HepG2 (cell line): ENCODE measurements around the gene SH2D3A.

ENCODE experiments used
- CTCF ChIP-seq: sonication (generic); formaldehyde crosslinking; IDR thresholded peaks from 2 replicates; pipeline ENCODE4 v1.5.0; 2020; ENCODE audit warnings: mild to moderate bottlenecking, missing genetic modification reagents, moderate library complexity
- DR1 ChIP-seq: sonication (generic); formaldehyde crosslinking; IDR thresholded peaks from 2 replicates; pipeline ENCODE4 v1.8.0; 2021; ENCODE audit warnings: mild to moderate bottlenecking, missing genetic modification reagents, inconsistent platforms
- MAFF ChIP-seq: IDR thresholded peaks from 2 replicates; pipeline ENCODE4 v1.6.1; 2011; ENCODE audit warnings: low read depth, low read length, improper control_type of control experiment
- MXI1 ChIP-seq: IDR thresholded peaks from 3 replicates; pipeline ENCODE4 v1.6.1; 2012; ENCODE audit warnings: low read depth, low read length, inconsistent platforms, borderline replicate concordance
- PHB2 ChIP-seq: fragments of 450-650 bp; IDR thresholded peaks from 2 replicates; pipeline ENCODE4 v1.6.1; 2018; ENCODE audit not compliant: partially characterized antibody
- SRY ChIP-seq: sonication (generic); formaldehyde crosslinking; IDR thresholded peaks from 2 replicates; pipeline ENCODE4 v1.8.0; 2022; ENCODE audit warnings: mild to moderate bottlenecking, missing genetic modification reagents
- TSC22D2 ChIP-seq: sonication (generic); formaldehyde crosslinking; IDR thresholded peaks from 2 replicates; pipeline ENCODE4 v1.5.1; 2020; ENCODE audit warnings: missing genetic modification reagents, mild to moderate bottlenecking, borderline replicate concordance
- ZBTB8A ChIP-seq: sonication (generic); formaldehyde crosslinking; IDR thresholded peaks from 2 replicates; pipeline ENCODE4 v1.4.0; 2020; ENCODE audit warnings: mild to moderate bottlenecking, low read depth, missing genetic modification reagents, borderline replicate concordance
- ZNF17 ChIP-seq: sonication (generic); formaldehyde crosslinking; IDR thresholded peaks from 2 replicates; pipeline ENCODE4 v1.5.0; 2020; ENCODE audit warnings: mild to moderate bottlenecking, missing genetic modification reagents
- ZNF318 ChIP-seq: sonication (generic); formaldehyde crosslinking; IDR thresholded peaks from 2 replicates; pipeline ENCODE4 v1.4.0; 2020; ENCODE audit warnings: mild to moderate bottlenecking, missing genetic modification reagents
- ZNF431 ChIP-seq: sonication (generic); formaldehyde crosslinking; IDR thresholded peaks from 2 replicates; pipeline ENCODE4 v1.9.0; 2022; ENCODE audit warnings: missing genetic modification reagents, low read depth, mild to moderate bottlenecking, borderline replicate concordance
- TF ChIP-seq, protein P1 (sequence below), 2 experiments: sonication (generic) in 1 of 2; formaldehyde crosslinking in 1 of 2; IDR thresholded peaks; 2 replicates each; pipeline versions ENCODE4 v1.5.1 to v1.6.1; 2011 to 2020; ENCODE audit warnings: borderline replicate concordance in 1 of 2, low read depth in 1 of 2, low read length in 1 of 2, mild to moderate bottlenecking in 1 of 2, missing genetic modification reagents in 1 of 2, moderate library complexity in 1 of 2

- TF ChIP-seq CTCF (CRISPR knock-in tag) (no peak), ZNF431 (CRISPR knock-in tag) (no peak), PHB2 (no peak), MXI1 (no peak), DR1 (CRISPR knock-in tag) (no peak), TSC22D2 (CRISPR knock-in tag) (no peak), ZNF318 (CRISPR knock-in tag) (no peak), ZBTB8A (CRISPR knock-in tag) (no peak), MAFF (no peak), ZNF17 (CRISPR knock-in tag) (no peak), SRY (CRISPR knock-in tag) (no peak)
- TF ChIP-seq, protein P1, sequence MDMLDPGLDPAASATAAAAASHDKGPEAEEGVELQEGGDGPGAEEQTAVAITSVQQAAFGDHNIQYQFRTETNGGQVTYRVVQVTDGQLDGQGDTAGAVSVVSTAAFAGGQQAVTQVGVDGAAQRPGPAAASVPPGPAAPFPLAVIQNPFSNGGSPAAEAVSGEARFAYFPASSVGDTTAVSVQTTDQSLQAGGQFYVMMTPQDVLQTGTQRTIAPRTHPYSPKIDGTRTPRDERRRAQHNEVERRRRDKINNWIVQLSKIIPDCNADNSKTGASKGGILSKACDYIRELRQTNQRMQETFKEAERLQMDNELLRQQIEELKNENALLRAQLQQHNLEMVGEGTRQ (IDR thresholded peaks at IDR 0.05; ENCODE audit: low read depth, low read length), result no peak
- TF ChIP-seq, protein P1 (CRISPR knock-in tag; IDR thresholded peaks at IDR 0.05; ENCODE audit: borderline replicate concordance), result no peak
Observed at GRCh38 chr19:6806488-6806887, 39.3 kb upstream of the SH2D3A start.
